GM18858 (cell line): ENCODE results near the gene FNBP1L.

Experiments used
- ATAC-seq: cut with Tn5 transposase; IDR thresholded peaks from one replicate; pipeline ENCODE4 v1.9.1; 2021; ENCODE audit not compliant: unreplicated experiment

The FNBP1L gene

GRCh38 chr1:93567255-93567918 lies 119.5 kb downstream of the FNBP1L start:
- no peak for ATAC-seq

- ATAC-seq, result no peak
Measured at GRCh38 chr1:93569489-93569888, 121.6 kb downstream of the FNBP1L start.

- ATAC-seq, result no peak
Measured at GRCh38 chr1:93571623-93572310, 123.8 kb downstream of the FNBP1L start.

- ATAC-seq, result no peak
Measured at GRCh38 chr1:93573940-93574469, 126.1 kb downstream of the FNBP1L start.

GRCh38 chr1:93574511-93574910 lies 126.6 kb downstream of the FNBP1L start:
- ATAC-seq, result no peak

GRCh38 chr1:93574991-93575390 lies 127.1 kb downstream of the FNBP1L start:
- no peak for ATAC-seq

- ATAC-seq, result no peak
Measured at GRCh38 chr1:93575621-93576284, 127.8 kb downstream of the FNBP1L start.

- ATAC-seq, result no peak
Measured at GRCh38 chr1:93576346-93576745, 128.4 kb downstream of the FNBP1L start.

- no peak for ATAC-seq
Measured at GRCh38 chr1:93576746-93577145, 128.8 kb downstream of the FNBP1L start.

- ATAC-seq, result no peak
Measured at GRCh38 chr1:93577536-93578432, 129.9 kb downstream of the FNBP1L start.

- no peak for ATAC-seq
Measured at GRCh38 chr1:93578433-93578830, 130.5 kb downstream of the FNBP1L start.

- ATAC-seq, result no peak
Measured at GRCh38 chr1:93578911-93579825, 131.2 kb downstream of the FNBP1L start.

GRCh38 chr1:93579891-93580290 lies 132.0 kb downstream of the FNBP1L start:
- no peak for ATAC-seq

GRCh38 chr1:93581917-93582850 lies 134.3 kb downstream of the FNBP1L start:
- ATAC-seq, result no peak

GRCh38 chr1:93584261-93585003 lies 136.5 kb downstream of the FNBP1L start:
- ATAC-seq, result no peak

GRCh38 chr1:93585059-93585966 lies 137.4 kb downstream of the FNBP1L start:
- ATAC-seq, result no peak

GRCh38 chr1:93587354-93587753 lies 139.4 kb downstream of the FNBP1L start:
- no peak for ATAC-seq
